Measurements from ENCODE around the gene EPN3. TPM values are rescaled to one million over a fixed set of nuclear protein-coding genes. Genes with fewer than 3 reads are reported as not detected.

EPN3 gene
- total and polyA plus RNA-seq, 2 donors: 2.2 to 5.3 TPM

DNA sequence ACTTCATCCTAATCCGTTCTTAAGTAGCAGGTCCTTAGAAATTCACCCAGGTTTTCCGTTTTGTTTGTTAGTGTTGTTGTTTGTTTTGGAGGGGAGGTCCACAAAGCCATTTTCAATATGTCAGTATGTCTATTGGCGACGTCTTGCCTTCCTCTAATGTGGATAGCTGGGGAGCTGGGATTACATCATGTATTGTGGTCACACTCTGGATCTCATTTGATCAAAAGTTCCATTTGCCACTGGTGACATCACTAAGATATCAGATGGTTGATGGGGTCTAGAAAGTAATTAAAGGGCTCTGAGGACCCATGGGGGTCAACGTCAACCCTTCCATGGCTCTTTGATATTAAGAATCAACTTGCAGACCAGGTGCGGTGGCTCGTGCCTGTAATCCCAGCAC lies 2.7 kb upstream of the EPN3 start:
- H3K27ac ChIP-seq (ENCODE audit: low read depth in 1 of 2, low read length in 1 of 2): no peak overlapping the region
- H3K4me1 ChIP-seq (ENCODE audit: control insufficient read depth in 2 of 2, insufficient read depth in 2 of 2, low read length in 2 of 2): peaks cover 0 to 11% of the 10 kb centered on the region in 2 donors
- H3K9me3 ChIP-seq (ENCODE audit: control insufficient read depth in 2 of 2, insufficient read depth in 1 of 2, low read length in 1 of 2): no peaks in the 10 kb centered on the region
- WGBS: 98% methylated on average over 7 of the region's 7 CpGs
- DNase-seq (ENCODE audit: low read depth in 6 of 9, low spot score in 9 of 9): no peak
- no peaks in the 10 kb centered on the region for H3K36me3 ChIP-seq (ENCODE audit: control insufficient read depth in 2 of 2, insufficient read depth in 2 of 2, low read length in 1 of 2)
- peaks cover 30 to 57% of the 10 kb centered on the region in 2 donors for H3K27me3 ChIP-seq (ENCODE audit: control insufficient read depth in 2 of 2, insufficient read depth in 1 of 2, low read length in 1 of 2)
- no peak overlapping the region for H3K4me3 ChIP-seq (ENCODE audit: low read length in 2 of 2)

GRCh38 chr17:50531428-50532025 lies 1.0 kb upstream of the EPN3 start:
- peaks cover 0 to 11% of the 10 kb centered on the region in 2 donors for H3K4me1 ChIP-seq (ENCODE audit: control insufficient read depth in 2 of 2, insufficient read depth in 2 of 2, low read length in 2 of 2)
- no peak overlapping the region for H3K4me3 ChIP-seq (ENCODE audit: low read length in 2 of 2)
- peaks cover 33 to 74% of the 10 kb centered on the region in 2 donors for H3K27me3 ChIP-seq (ENCODE audit: control insufficient read depth in 2 of 2, insufficient read depth in 1 of 2, low read length in 1 of 2)
- H3K27ac ChIP-seq (ENCODE audit: low read depth in 1 of 2, low read length in 1 of 2): no peak overlapping the region
- DNase-seq (ENCODE audit: low read depth in 6 of 9, low spot score in 9 of 9): no peak
- WGBS: 85% methylated on average over 6 of the region's 6 CpGs
- H3K36me3 ChIP-seq (ENCODE audit: control insufficient read depth in 2 of 2, insufficient read depth in 2 of 2, low read length in 1 of 2): no peaks in the 10 kb centered on the region
- no peaks in the 10 kb centered on the region for H3K9me3 ChIP-seq (ENCODE audit: control insufficient read depth in 2 of 2, insufficient read depth in 1 of 2, low read length in 1 of 2)

DNA sequence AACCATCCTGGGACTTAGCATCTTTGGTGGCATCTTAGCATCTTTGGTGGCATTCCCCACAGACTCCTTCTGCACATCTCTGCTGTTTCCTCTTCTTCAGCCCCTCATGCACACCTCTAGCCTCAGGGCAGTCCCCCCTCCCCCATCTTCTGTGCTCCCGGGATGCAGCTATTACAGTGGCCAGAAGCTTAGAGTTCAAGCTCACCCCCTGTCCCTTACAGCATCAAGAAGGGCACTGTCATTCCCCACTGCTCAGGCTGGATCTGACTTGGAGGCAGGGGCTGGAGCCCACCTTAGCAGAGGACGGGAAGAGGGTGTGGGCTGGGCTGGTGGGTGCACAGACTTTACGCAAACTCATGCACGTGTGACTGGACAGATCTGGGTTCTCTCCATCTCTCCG lies 650 bp downstream of the EPN3 start:
- Histone ChIP-seq H3K36me3 (ENCODE audit: control insufficient read depth in 2 of 2, insufficient read depth in 2 of 2, low read length in 1 of 2) (no peaks in the 10 kb centered on the region), H3K27me3 (ENCODE audit: control insufficient read depth in 2 of 2, insufficient read depth in 1 of 2, low read length in 1 of 2) (peaks cover 33 to 75% of the 10 kb centered on the region in 2 donors), H3K4me1 (ENCODE audit: control insufficient read depth in 2 of 2, insufficient read depth in 2 of 2, low read length in 2 of 2) (peaks cover 0 to 8% of the 10 kb centered on the region in 2 donors), H3K4me3 (ENCODE audit: low read length in 2 of 2) (peak overlapping the region in 1 of 2 donors; percentile 26), H3K27ac (ENCODE audit: low read depth in 1 of 2, low read length in 1 of 2) (peak overlapping the region in 1 of 2 donors; percentile 36), H3K9me3 (ENCODE audit: control insufficient read depth in 2 of 2, insufficient read depth in 1 of 2, low read length in 1 of 2) (no peaks in the 10 kb centered on the region)
- DNase-seq (ENCODE audit: low read depth in 6 of 9, low spot score in 9 of 9): no peak
- WGBS: 26% methylated on average over 5 of the region's 5 CpGs

GRCh38 chr17:50533720-50534148 lies 1.2 kb downstream of the EPN3 start:
- Histone ChIP-seq H3K27me3 (ENCODE audit: control insufficient read depth in 2 of 2, insufficient read depth in 1 of 2, low read length in 1 of 2) (peaks cover 33 to 76% of the 10 kb centered on the region in 2 donors), H3K36me3 (ENCODE audit: control insufficient read depth in 2 of 2, insufficient read depth in 2 of 2, low read length in 1 of 2) (no peaks in the 10 kb centered on the region), H3K9me3 (ENCODE audit: control insufficient read depth in 2 of 2, insufficient read depth in 1 of 2, low read length in 1 of 2) (no peaks in the 10 kb centered on the region), H3K4me3 (ENCODE audit: low read length in 2 of 2) (peak overlapping the region in 1 of 2 donors; percentile 26), H3K4me1 (ENCODE audit: control insufficient read depth in 2 of 2, insufficient read depth in 2 of 2, low read length in 2 of 2) (peaks cover 0 to 8% of the 10 kb centered on the region in 2 donors), H3K27ac (ENCODE audit: low read depth in 1 of 2, low read length in 1 of 2) (peak overlapping the region in 1 of 2 donors; percentile 36)
- 4% methylated on average over 17 of the region's 17 CpGs for WGBS
- no peak for DNase-seq (ENCODE audit: low read depth in 6 of 9, low spot score in 9 of 9)

DNA sequence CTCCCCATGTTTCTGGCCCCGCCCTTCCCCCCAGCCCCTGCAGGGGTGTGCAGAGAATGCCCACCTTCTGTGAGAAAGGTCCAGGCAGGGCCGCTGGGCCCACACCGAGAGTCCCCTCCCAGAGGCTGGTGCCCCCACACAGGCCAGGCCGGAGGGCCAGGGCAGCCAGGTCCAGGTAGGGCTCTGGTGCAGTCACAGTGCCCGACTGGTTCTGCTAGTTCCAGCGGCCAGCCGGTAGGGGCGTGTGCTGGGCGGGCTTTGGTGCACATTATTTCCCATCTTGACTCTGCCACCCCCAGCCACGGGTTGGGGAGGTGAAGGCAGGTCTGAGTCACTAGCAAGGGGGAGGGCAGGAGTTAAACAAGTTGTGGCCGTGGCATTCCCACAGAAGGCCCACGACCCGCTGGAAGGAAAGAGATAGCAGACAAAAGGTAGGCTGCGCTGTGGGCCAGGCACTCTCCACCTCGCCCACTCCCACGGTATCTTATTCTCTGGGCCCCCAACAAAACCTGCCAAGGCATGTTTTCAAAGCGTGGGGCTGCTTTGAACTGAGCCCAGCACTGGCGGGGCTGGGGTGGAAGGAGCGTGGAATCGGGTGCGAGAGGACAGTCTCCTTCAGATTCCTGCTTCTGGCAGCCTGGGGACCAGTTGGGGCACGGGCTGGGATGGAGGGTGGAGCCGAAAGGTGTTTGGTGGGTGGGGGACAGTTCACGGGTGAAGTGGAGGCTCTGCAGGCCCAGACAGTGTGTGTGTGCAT lies 1.9 kb downstream of the EPN3 start:
- no peak for DNase-seq (ENCODE audit: low read depth in 6 of 9, low spot score in 9 of 9)
- H3K4me3 ChIP-seq (ENCODE audit: low read length in 2 of 2): peak overlapping the region in 1 of 2 donors; percentile 26
- no peaks in the 10 kb centered on the region for H3K36me3 ChIP-seq (ENCODE audit: control insufficient read depth in 2 of 2, insufficient read depth in 2 of 2, low read length in 1 of 2)
- H3K27me3 ChIP-seq (ENCODE audit: control insufficient read depth in 2 of 2, insufficient read depth in 1 of 2, low read length in 1 of 2): peaks cover 33 to 74% of the 10 kb centered on the region in 2 donors
- WGBS: 62% methylated on average over 24 of the region's 24 CpGs
- peak overlapping the region; percentile 25 to 43 for H3K27ac ChIP-seq (ENCODE audit: low read depth in 1 of 2, low read length in 1 of 2)
- H3K4me1 ChIP-seq (ENCODE audit: control insufficient read depth in 2 of 2, insufficient read depth in 2 of 2, low read length in 2 of 2): peaks cover 0 to 8% of the 10 kb centered on the region in 2 donors
- H3K9me3 ChIP-seq (ENCODE audit: control insufficient read depth in 2 of 2, insufficient read depth in 1 of 2, low read length in 1 of 2): no peaks in the 10 kb centered on the region

- Histone ChIP-seq H3K27me3 (ENCODE audit: control insufficient read depth in 2 of 2, insufficient read depth in 1 of 2, low read length in 1 of 2) (peaks cover 33 to 77% of the 10 kb centered on the region in 2 donors), H3K4me1 (ENCODE audit: control insufficient read depth in 2 of 2, insufficient read depth in 2 of 2, low read length in 2 of 2) (peaks cover 0 to 8% of the 10 kb centered on the region in 2 donors)
- WGBS: 94% methylated on average over 2 of the region's 2 CpGs
Measured at GRCh38 chr17:50534979-50535326, 2.4 kb downstream of the EPN3 start.

GRCh38 chr17:50535407-50535806 lies 2.9 kb downstream of the EPN3 start:
- Histone ChIP-seq H3K27ac (ENCODE audit: low read depth in 1 of 2, low read length in 1 of 2) (no peak overlapping the region), H3K4me1 (ENCODE audit: control insufficient read depth in 2 of 2, insufficient read depth in 2 of 2, low read length in 2 of 2) (peaks cover 0 to 8% of the 10 kb centered on the region in 2 donors), H3K4me3 (ENCODE audit: low read length in 2 of 2) (no peak overlapping the region), H3K9me3 (ENCODE audit: control insufficient read depth in 2 of 2, insufficient read depth in 1 of 2, low read length in 1 of 2) (no peaks in the 10 kb centered on the region), H3K27me3 (ENCODE audit: control insufficient read depth in 2 of 2, insufficient read depth in 1 of 2, low read length in 1 of 2) (peaks cover 33 to 79% of the 10 kb centered on the region in 2 donors), H3K36me3 (ENCODE audit: control insufficient read depth in 2 of 2, insufficient read depth in 2 of 2, low read length in 1 of 2) (no peaks in the 10 kb centered on the region)
- 93% methylated on average over 7 of the region's 7 CpGs for WGBS
- DNase-seq (ENCODE audit: low read depth in 6 of 9, low spot score in 9 of 9): no peak

More at GRCh38 chr17:50534979-50535326, 2.4 kb downstream of the EPN3 start:
- no peaks in the 10 kb centered on the region for H3K36me3 ChIP-seq (ENCODE audit: control insufficient read depth in 2 of 2, insufficient read depth in 2 of 2, low read length in 1 of 2)
- H3K4me3 ChIP-seq (ENCODE audit: low read length in 2 of 2): peak overlapping the region in 1 of 2 donors; percentile 26
- no peak for DNase-seq (ENCODE audit: low read depth in 6 of 9, low spot score in 9 of 9)
- H3K27ac ChIP-seq (ENCODE audit: low read depth in 1 of 2, low read length in 1 of 2): no peak overlapping the region
- H3K9me3 ChIP-seq (ENCODE audit: control insufficient read depth in 2 of 2, insufficient read depth in 1 of 2, low read length in 1 of 2): no peaks in the 10 kb centered on the region

DNA sequence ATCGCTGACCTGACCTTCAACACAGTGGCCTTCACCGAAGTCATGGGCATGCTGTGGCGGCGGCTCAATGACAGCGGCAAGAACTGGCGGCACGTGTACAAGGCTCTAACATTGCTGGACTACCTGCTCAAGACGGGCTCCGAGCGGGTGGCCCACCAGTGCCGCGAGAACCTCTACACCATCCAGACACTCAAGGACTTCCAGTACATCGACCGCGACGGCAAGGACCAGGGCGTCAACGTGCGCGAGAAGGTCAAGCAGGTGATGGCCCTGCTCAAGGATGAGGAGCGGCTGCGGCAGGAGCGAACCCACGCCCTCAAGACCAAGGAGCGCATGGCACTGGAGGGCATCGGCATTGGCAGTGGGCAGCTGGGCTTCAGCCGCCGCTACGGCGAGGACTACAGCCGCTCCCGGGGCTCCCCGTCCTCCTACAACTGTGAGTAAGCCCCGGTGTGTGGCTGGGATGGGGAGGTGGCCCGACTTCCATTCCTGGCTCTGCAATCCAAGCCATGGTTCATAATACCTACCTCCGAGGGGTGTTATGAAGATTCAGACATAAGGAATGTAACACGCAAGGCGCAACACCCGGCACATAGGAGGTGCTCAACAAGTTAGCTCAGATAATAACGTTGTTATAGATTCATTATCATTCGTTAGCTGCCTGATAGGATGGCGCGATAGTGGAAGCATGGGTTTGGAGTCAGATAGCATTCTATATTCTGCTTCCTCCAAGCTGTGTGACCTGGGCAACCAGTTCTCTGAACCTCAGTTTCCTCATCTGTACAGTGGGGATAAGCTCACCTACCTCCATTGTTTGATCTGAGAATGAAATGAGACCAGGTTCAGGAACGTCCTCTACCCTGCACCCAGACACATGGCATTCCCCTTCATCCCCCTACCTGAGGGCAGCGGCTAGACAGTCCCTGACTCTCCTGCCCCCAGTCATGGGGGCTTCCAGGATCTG lies 4.4 kb downstream of the EPN3 start:
- H3K36me3 ChIP-seq (ENCODE audit: control insufficient read depth in 2 of 2, insufficient read depth in 2 of 2, low read length in 1 of 2): no peaks in the 10 kb centered on the region
- peaks cover 2 to 8% of the 10 kb centered on the region in 2 donors for H3K4me1 ChIP-seq (ENCODE audit: control insufficient read depth in 2 of 2, insufficient read depth in 2 of 2, low read length in 2 of 2)
- no peaks in the 10 kb centered on the region for H3K9me3 ChIP-seq (ENCODE audit: control insufficient read depth in 2 of 2, insufficient read depth in 1 of 2, low read length in 1 of 2)
- 97% methylated on average over 45 of the region's 45 CpGs for WGBS
- H3K4me3 ChIP-seq (ENCODE audit: low read length in 2 of 2): no peak overlapping the region
- peaks cover 27 to 78% of the 10 kb centered on the region in 2 donors for H3K27me3 ChIP-seq (ENCODE audit: control insufficient read depth in 2 of 2, insufficient read depth in 1 of 2, low read length in 1 of 2)
- no peak for DNase-seq (ENCODE audit: low read depth in 6 of 9, low spot score in 9 of 9)
- H3K27ac ChIP-seq (ENCODE audit: low read depth in 1 of 2, low read length in 1 of 2): no peak overlapping the region
